SH-SY5Y (cell line): Measurements from ENCODE around the gene PSMC2.

Source experiments
- GATA2 ChIP-seq: IDR thresholded peaks from 2 replicates; pipeline ENCODE4 v1.6.1; 2011; ENCODE audit warnings: mild to moderate bottlenecking, low read depth, low read length
- GATA3 ChIP-seq: IDR thresholded peaks from 2 replicates; pipeline ENCODE4 v1.6.1; 2011; ENCODE audit warnings: low read depth, mild to moderate bottlenecking, low read length, moderate library complexity

Gene PSMC2

DNA sequence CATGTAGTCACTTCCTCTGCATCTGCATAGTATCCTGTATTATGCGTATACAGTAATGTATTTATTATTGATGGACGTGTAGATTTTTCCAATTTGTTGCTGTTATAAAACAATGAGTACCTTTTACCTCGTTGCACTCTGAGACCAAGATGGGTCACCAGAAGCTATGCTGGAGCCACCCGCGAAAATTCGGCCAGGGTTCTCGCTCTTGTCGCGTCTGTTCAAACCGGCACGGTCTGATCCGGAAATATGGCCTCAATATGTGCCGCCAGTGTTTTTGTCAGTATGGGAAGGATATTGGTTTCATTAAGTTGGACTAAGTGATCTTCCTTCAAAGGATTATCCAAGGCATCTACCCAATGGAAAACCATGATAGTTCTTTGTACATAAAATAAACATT, 1.0 kb downstream of the PSMC2 start:
- TF ChIP-seq GATA2, result no peak
- no peak for TF ChIP-seq GATA3

DNA sequence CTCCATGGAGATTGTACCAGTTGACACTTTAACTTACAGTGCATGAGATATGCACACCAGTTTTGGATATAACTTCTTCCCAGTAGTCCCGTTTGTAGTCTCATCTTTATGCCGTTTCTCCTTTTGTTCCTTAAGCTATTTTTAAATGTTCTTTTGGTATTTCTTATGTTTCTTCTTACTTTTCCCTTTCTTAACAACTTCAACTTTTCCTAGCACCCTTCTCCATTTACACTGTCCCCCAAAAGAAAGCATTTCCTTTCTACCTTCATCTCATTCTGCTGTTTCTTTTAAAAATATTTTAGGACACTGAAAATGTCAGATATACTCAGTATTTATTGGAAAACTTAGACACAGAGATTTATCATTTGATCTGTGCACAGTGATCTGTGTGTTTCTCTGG, 1.5 kb downstream of the PSMC2 start:
- TF ChIP-seq GATA2 (no peak), GATA3 (no peak)

DNA sequence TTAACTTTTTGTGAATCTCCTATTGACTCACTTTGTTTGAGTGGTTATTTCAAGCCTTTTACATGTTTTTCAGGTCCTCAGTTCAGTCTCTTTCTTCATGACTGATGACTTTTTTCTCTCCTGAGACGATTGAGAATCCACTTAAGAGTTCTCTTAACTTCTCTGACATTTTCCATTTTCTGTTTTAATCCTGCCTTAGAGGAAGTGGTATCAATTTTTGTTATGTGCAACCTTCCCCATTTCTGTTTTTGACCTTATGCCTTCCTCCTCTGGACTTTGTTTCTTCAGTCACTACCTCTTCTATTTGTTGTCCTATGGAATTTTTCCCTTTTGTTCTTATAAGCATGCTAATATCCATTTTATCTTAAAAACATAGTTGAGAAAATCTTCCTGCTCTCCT, 2.4 kb downstream of the PSMC2 start:
- TF ChIP-seq GATA2 (no peak), GATA3 (no peak)

DNA sequence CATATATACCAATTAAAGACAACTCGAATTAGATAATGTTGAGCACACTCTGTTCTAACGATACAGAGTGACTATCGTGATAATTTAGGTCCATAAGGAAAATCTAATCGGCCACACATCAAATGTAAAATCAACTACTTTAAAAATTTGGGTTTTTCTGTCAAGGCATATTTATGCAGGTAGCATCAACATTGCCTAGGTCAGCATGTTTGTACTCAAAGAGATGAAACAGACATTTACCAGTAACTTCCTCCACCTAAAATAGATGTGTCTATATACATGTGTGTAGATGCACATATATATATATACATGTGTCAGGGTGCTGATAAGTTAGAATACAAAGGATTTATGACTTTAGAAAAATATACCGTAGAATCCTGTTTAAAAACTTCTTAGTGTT, 22.0 kb downstream of the PSMC2 start:
- TF ChIP-seq GATA3 (no peak), GATA2 (no peak)

DNA sequence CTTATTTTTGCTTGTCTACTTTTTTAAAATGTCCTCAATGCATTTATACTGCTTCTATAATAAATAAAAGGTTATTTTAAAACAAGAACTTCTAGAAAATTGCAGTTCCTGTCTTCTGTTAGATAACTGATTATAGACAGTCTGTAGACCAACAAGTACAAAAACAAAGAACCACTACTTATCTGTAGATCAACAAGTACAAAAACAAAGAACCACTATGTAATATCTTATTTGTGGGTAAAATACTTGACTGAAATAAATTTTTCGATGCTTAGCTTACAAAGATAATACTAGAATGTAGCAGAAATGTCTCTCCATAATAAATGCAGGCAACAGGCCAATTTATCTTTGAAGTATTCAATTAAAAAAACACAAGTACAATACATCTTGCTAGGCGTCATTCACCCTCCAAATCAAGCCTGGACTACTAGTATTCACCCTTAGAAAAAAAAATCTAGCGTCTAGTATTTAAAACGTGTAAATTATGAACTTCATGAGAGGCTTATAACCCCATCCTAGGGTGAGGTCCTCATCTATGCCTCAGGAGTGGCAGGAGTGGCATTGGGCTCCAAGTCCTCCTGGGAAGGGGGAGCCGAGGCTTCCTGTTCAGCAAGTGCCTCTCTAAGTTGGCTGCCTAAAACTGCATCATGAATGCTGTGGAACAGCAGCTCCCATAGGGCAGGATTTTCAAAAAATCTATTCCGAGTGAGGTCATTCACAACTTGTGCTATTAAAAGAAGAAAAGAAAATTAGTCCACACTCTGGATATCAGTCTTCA, 26.6 kb downstream of the PSMC2 start:
- TF ChIP-seq GATA3 (no peak), GATA2 (no peak)

DNA sequence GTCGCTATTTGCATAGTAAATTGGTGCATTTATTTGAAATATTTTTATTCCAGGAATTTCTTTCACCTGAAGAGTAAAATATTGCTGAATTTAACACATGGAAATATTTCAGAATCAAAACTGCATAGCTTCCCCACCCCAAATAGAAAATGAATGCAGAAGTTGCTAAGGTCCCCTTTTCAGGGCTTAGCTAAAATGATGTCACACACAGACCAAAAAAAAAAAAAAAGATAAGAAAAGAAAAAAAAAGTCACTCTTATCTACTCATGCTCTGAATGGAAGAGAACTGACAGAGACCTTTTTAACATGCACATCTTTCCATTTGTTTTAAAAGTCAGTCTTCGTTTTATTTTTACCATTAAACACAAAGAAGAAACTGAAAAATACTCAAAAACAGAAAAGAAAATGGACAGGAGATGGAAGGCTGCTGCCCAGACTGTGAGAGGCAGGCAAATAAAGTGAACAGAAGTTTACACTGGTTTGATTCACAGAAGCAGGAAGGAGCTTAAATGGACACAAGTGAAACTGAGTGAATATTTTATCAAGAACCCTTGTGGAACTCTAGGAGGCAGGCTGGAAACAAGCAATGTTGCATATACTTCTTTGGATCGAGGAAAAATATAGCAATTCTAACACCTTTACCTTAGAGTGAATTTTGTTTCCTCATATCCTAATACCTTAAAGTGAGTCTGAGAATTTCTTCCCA, 32.0 kb downstream of the PSMC2 start:
- TF ChIP-seq GATA2 (no peak), GATA3 (no peak)

DNA sequence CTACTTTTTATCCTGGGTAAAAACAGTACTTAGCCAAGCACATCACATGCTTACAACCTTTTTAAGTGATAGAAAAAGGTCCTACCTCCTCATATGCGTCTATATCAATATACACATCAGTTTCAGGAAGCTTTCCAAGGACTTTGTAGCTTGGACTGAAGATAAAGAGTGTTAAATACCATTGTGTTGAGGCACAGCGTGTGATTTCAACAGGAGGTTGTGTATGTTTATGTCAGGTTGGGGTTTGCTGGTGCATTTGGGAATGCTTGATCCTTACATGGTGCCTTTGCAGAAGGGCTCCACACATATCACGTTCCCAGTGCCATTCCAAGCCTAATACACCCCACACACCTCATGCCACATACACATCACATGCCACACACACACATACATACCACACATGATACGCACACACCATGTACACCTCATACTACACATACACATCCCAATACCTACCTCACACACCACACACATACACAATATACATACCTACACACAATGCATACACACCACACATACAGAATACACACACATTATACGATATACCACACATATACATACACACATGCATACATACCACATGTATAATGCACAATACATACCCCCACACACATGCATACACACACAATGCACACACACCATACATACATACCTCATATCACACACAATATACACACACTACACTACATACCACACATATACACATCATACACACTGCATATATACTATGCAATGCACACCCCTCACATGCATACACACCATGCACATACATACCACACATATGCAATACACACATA, 33.1 kb downstream of the PSMC2 start:
- TF ChIP-seq GATA2 (no peak), GATA3 (no peak)

DNA sequence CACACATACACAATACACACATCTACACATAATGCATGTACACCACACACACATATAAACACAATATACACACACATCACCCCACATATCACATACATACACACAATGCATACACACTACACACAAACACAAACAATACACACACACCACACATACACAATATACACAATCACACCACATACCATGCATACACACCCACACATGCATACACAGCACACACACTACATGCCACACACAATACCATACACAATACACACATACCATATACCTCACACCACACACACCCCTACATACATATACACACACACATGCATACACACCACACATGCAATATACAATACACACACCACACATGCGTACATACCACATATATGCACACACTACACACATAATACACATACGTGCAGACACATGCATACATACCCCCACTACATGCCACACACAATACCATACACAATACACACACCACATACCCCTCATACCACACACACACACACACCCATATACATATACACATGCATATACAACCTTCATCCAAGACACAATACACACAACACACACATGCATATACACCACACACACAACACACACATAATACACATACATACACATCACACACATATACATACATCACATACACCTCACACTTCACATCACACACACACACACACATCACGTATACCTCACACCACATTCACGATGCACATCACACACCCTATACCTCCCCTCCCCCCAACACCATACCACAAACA, 34.0 kb downstream of the PSMC2 start:
- TF ChIP-seq GATA2, result no peak
- no peak for TF ChIP-seq GATA3

DNA sequence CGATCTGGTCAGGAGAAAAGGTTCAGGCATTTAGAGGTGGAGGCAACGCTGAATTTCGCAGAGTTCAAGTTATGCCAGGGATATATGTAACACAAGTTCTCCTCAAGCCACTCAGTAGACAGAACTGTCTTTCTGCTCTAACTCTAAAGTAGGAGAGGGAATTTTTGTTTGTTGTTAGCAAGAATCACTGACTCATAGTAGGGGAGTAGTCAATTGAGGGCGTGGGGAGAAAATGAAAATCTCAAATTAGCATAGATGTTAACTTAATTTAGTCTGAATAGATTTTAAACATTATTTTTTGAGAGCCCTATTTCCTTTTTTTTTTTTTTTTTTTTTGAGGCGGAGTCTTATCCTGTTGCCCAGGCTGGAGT, 34.6 kb downstream of the PSMC2 start:
- TF ChIP-seq GATA2 (no peak), GATA3 (no peak)

DNA sequence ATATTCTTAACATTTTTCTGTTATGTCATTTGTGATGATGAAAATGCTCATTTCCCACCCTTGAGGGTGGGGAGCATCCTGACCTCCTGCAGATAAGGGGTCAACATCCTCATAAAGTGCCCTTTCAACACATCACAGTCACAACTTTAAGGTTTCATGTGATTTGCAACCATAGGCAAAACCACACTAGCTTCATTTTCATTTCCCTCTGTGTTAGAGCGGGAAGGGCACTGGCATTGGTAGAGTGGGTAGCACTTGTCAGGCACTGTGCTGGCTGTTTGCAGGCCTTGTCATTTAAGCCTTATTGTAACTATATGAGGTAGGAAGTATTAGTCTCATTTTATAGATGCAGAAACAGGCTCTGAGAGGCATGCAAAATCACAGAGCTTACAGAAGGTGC, 39.8 kb downstream of the PSMC2 start:
- TF ChIP-seq GATA3 (no peak), GATA2 (no peak)

DNA sequence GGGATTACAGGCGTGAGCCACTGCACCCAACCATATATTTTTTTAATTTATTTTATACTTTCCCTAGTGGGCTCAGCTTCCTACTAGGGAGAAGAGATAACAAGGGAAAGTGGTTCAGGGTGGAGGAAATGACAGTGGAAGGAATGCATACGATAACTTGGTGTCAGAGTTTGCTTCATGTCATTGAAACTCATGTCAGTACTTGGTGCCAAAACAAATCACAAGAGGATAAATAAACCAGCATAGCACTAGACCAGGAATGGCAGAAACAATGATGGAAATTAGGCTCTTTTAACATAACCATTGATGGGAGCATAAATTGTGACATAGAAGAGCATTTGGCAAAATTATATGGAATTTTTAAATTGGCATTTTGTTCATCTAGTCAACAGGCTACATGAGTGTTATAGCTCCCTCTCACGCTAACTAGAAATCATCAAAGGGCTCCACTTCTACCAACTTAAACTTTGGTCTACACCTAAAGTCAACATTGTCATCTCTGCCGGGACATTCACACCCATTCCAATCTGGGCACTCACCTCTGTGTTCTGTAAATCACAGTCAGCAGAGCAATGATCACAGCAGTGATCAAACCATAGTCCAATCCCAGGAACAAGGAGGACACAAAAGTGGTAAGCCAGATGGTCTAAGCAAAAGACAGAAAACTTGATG, 41.2 kb downstream of the PSMC2 start:
- TF ChIP-seq GATA3, result no peak
- no peak for TF ChIP-seq GATA2

DNA sequence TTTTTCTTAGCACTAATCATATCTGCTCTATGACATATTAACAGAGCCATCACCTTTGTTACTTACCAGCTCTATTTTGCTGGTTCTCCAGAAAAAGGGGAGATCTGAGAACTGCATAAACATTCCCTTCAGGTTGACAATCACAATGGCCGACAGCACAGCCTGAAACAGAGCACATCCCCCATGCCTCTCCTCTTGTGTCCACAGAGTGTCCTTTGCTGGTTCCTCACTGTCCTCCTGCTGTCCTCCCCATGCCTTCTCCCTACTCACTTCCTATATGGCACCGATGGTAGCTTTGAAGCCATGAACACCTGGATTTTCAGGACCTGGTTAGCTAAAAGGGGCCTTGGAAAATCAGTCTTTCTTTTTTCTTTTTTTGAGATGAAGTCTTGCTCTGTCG, 41.8 kb downstream of the PSMC2 start:
- no peak for TF ChIP-seq GATA3
- TF ChIP-seq GATA2, result no peak

DNA sequence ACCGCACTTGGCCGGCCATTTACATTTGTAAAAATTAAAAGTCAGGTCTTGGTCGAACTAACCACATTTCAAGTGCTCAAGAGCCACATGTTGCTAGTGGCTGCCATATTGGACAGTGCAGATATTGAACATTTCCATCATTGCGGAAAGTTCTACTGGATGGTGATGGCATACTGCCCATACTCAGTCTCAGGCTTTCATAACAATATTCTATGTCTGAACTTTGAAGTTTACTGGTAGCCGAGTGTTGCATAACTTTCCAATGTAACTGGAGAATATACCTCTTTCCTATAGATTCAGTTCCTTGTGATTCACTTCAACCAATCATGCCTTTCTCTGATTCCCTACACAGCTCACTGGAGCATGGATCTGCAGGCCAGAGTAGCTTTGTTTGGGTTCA, 43.7 kb downstream of the PSMC2 start:
- TF ChIP-seq GATA2 (no peak), GATA3 (no peak)
